Hepatic stellate cell (primary cell): Measurements from ENCODE around the gene COL8A2.
A peak's percentile ranks its signal among the peaks of the same experiment; 100 is the strongest.

Experiments
- DNase-seq: peaks from one replicate; pipeline ENCODE4 v3.0.0; 2011; ENCODE audit warnings: low spot score

Gene COL8A2

DNA sequence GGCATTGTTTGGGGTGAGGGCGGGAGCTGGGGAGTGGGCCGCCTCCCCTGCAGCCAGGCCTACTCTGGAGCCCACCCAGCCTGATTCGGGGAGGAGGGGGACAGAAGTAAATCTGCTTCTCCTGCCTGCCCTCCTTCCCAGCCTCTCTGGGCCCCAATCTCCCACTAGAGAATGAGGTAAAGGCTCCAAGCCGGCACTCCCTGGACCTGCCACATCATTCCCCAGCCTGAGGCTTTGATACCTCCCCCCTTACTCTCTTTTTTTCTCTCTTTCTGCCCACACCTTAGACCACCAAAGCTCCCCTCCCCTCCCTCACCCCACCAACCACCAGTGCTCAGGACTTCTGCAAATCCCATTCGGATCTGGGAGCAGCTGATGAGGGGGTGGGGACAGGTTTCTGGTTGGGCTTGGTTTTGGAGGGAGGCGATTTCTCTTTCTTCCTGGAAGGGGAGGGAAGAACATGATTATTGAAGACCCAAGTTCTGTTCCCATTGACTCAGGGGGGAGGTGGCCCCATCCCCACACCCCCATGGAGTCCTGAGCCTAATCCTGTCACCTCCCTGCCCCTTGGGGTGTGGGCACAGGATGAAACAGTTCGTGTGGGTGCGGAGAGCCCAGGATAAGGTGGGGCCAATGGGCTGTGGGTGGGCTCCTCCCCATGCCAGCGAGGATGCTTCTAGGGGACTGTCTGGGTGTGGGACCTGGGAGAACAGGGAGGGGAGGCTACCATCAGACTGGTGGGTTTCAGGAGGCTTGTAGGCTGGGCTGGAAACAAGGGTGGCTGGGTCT lies 32.3 kb upstream of the COL8A2 start:
- peak; percentile 63 for DNase-seq

DNA sequence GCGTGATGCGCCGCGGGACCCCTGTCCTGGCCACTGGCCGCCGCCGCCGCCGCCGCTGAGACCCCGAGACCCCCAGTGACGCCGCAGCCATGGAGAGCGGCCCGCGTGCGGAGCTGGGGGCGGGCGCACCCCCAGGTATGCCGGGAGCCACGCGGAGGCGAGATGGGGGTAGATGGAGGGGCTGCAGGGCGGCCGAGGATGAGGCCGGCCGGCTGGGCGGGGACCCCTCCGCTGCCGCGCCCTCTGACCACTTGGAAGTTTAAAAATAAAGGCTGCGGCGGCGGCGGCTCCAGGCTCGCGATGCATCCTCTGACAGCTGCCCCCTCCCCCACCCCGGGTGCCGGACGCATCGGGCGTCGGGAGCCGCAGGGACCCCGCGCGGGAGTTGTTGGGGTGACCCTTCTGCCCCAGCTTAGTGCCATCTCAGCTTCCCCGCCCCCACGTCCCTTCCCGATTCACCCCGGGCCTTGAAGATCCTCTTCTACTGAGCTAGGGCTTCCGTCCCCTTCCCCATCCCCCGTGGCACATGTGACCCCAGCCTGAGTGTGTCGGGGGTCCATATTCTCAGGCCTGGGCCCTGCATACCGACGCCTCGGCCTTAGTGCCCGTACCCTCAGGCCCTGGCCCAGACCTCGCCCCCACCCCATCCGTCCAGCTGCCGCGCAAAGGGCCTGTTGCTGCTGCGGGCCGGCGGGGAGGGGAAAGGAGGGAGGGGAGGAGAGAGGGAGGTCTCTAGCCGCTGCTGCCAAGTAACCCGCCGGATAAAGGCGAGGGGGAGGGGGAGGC lies 31.5 kb upstream of the COL8A2 start:
- peak; percentile 70 for DNase-seq

DNA sequence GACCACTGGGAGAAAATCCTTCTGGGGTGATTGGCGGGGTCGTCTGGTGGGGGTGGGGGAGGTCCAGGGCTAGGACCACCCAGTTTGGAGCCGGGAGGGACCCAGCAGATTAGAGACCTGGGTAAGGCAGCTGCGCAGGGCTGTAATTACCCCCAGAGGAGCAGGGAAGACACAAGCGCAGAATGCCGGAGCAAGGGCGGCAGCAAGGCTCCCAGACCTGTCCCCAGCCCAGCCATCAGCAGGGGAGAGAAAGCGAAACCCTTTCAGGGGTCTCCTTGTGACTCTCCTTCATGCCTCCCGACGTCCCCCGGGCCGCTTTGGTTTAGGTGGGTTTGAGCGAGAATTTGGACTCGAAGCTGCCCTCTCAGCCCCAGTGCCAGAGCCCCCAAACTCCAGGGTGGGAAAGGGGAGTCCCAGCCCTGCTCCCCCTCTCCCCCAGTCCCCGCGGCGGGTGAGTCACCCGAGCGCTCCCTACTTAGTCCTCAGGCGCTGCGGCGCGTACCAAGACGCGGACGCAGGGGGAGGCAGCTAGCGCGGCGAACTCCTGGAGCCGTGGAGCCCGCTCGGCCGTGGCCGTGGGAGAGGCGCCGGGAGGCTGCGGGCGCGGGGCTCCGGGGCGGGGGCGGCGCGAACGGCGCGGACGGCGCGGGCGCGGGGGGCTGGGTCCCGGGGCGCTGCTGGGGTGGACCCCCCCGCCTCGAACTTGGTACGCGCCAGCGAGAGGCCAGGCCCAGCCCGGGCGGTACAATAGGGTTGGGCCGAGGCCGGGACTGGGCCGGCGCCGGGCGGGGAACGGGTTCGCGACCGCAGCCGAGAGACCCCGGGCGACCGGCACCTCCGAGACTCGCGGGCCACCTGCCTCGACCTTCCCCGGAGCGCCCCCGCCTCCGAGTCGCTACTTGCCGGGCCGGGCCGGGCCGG lies 30.6 kb upstream of the COL8A2 start, which contains the start of gene MAP7D1:
TSS of gene MAP7D1 (plus strand) at position 753 of the 921 bp plus-strand sequence. CDS start 258 bp downstream, outside the sequence.
- DNase-seq = peak; percentile 90

DNA sequence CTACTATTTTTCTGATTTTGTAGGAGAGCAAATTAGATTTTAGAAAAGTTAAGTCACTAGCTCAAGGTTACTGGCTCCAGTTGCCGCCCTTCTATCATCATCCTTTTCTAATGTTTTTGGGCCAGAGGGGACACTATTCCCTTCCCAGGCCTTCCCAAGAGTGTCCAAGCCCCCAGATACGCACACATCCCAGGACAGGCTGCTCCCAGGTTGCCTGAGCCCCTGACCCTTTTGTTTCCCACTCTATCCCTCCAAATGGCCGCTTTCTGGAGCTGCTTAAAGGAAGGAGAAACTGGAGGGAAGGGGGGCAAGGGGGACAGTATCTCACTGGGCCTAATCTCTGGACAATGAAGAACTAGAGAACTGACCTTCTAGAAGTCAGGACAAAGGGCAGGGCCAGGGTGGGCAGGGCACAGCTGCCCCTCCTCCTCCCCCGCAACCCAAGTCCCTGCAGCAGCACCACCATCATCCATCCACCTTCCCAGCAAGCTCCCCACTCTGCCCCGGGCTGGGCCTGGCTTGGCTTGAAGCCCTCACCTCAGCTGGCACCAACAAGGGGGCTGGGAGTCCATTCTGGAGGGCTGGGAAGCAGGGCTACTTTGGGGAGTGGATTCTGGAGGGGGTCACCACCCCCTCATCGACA lies 29.9 kb upstream of the COL8A2 start:
- DNase-seq = no peak

DNA sequence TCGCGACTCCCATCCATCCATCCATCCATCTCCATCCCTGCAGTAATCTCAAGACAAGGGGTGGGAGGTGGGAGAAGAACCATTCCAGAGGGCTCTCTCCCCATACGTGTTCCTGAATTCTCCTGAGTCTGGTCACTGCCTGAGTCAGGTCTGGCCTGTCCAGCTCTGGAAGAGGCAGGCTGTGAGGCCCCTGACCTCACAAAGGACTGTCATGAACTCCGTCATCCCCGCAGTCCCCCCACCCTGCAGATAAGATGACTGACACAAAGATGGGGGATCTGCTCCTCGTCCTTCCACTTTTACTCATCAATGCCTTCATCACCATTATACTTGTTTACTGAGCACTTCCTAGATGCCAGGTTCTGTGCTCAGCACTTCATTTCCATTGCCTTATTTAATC lies 29.3 kb upstream of the COL8A2 start:
- DNase-seq = no peak

DNA sequence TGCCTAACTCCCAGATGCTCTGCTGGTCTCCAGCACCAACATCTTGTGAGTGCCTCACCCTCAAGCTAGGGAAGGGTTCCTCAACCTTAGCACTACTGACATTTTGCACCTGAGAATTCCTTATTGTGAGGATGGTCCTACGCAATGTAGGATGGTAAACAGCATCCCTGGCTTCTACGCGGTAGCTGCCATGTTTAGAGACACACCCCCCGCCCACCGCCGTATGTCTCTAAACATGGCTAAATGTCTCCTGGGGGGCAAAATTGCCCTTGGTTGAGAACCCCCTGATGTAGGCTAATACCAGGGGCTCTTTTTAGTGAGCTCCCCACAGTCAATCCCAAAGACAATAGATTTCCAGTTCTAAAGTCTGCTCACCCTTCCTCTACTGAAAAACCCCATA lies 28.5 kb upstream of the COL8A2 start:
- DNase-seq = no peak

DNA sequence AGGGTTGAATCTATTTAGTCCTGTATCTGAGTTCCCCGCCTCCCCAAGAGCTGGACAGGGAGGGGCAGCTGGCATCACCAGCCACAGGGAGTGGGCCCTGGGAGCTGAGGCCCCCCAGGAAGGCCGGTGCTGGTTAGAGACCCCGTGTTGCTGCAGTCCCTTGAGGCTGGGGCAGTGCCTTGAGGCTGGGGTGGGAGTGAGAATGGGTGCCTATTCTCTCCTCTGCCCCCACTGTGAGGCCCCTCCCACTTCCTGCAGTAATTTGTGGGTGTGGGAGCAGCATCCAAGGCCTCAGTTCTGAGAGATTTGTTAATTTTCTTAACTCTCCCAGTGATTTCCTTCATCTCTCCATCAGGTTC lies 26.8 kb upstream of the COL8A2 start:
- no peak for DNase-seq

DNA sequence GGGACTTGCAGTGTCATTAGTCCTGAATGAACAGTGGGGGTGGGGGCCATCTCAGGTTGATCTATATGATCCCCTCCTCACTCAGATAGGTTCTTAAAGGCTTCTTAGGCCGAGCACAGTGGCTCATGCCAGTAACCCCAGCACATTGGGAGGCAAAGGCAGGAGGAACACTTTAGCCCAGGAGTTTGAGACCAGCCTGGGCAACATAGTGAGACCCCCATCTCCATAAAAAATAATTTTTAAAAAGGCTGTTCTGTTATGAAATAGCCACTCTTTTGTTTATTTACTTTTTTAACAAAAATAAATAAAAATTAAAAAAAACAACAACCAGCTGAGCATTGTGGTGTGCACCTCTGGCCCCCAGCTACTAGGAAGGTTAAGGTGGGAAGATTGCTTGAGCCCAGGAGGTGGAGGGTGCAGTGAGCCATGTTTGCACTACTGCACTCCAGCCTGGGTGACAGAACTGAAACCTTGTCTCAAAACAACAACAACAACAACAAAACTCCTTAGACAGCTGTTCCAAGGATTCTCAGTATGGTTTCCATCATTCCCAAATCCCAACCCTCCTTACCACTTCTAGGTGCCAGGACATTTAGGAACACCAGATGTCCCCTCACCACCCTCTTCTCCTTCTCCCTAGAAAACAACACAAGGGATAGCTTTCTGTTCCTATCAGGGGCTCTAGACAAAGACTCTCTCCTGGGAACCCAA lies 26.3 kb upstream of the COL8A2 start:
- no peak for DNase-seq

DNA sequence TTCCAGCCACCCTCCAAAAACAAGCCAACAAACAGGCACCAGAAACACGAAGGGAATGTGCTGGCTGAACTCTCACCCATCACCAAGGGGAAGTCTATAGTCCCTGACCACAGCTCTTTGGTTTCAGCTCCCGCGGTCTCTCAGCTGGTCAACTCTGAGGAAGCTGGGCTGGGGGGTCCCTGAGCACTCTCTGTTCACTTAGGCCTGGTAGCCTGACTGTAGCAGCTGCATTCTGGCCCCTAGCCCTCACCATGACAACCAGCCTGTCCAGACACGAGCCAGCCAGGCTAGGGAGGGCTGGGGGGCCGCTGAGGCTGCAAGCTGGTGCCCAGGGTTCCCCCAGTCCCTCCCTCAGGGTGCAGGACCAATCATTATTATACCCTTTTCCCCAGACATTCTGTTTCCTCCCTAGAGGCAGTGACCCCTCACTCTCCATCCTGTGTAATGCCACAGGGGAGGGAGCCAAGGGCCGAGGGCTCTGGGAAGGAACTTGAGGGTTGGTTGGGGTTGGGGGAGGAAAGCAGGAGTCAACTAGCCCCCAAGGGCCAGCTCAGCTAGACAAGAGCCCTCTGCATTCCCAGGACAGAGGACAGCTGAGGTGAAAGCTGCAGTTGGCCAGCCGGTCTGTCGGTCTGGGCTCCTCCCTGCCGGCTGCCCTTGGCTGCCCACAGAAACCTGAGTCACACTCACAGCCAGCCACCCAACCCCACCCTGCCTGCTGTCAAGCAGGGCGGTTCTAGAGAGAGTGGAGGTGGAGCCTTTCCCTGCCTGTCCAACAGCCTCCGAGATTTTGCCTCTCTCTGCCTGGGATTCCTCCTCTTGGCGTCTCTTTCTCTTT lies 25.5 kb upstream of the COL8A2 start:
- peak; percentile 94 for DNase-seq

DNA sequence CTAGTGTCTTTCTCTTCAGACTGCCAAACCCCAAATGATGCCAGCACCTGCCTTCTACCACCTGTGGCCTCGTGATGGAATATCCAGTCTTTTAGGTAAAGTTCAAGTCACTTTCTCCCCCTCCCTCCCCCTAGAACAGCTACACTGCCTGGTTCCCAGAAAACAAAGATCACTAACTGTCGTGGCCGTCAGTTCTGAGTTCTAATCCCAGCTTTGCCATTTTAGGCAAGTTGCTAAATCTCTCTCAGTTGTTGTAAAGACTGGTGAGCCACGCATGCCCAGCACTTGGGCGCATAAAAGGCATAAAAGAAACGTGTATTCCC lies 24.9 kb upstream of the COL8A2 start:
- no peak for DNase-seq

DNA sequence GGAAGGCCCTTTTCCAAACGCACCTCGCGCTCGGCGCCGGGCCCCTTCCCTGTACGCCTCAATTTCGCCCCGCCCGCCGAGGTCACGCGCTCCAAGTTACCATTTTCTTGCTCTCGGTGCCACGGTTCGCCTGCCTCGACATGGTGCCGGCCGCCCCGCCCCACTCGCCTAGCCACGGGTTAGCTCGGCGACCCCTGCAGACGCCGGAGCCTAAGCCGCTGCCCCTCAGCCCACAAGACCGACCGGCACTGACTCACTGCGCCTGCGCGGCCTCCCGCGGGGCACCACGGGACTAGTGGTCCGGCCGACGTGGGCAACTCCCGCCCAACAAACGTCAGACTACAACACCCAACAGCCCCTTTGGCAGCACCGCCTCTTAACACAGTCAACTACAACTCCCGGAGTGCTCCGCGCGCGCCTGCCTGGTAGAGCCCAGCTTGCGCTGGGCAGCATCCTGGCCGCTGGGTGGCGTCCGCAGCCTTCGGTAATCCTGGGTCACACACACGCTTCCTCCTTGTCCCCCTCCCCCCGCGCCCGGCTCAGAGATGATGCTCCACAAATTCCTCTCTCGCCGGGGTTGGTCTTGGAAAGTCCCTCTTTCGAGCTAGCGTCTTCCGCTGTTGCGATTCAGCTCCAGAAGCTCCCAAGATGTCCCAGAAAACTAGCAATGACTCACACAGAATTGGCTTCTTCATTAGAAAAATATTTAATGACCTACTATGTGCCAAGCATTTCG lies 24.4 kb upstream of the COL8A2 start, which contains the start of gene TRAPPC3:
TSS of gene TRAPPC3 (minus strand) at position 250 of the 736 bp plus-strand sequence. CDS start at position 142, 108 bp downstream.
- DNase-seq = peak; percentile 98

DNA sequence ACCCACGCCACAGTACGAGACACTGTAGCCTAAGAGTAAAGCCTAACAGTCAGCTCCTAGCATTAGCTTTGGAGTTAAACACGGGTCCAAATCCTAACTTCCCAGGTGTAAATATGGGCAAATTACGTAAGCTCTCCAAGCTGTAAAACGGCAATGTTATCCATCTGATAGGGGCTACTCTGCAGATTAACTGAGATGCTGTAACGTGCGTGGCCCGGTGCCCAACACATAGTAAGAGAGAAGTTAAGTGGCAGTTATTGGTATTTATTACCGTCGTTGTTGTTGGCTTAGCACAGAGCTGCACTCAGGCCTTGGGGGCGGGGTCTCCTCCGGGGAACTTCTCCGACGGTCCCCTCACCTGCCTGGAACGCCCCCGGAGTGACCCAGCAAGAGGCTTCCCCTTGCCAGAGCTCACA lies 23.8 kb upstream of the COL8A2 start:
- no peak for DNase-seq

DNA sequence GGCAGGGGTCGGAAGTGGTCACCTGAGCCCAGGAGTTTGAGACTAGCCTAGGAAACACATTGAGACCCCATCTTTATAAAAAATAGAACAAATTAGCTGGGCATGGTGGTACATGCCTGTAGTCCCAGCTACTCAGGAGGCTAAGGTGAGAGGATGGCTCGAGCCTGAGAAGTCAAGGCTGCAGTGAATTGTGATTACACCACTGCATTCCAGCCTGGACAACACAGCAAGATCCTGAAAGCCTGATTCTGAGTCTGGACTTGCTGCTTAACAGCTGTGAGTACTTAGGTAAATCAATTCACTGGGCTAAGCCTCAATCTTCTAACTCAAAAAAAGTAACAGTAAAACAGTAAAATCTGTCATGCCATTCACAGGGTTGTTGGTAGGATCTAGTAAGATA lies 19.4 kb upstream of the COL8A2 start:
- no peak for DNase-seq

DNA sequence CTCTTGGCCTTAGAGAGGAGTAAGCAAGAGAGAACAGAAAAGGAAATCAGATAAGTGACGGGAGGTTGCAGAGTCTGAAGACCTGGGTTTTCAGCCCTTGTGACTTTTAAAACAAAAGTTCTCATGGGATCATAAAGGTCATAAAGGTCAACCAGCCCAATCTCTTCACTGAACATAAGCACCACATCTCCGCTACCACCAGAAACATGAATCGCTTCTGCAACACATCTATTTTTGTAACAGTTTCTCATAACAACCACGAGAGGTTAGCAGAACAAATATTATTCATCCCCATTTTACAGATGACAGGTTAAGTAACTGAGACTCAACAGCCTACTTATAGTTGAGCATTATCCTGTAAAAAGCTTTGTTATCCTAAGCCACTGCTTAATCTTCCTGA lies 18.4 kb upstream of the COL8A2 start:
- no peak for DNase-seq

DNA sequence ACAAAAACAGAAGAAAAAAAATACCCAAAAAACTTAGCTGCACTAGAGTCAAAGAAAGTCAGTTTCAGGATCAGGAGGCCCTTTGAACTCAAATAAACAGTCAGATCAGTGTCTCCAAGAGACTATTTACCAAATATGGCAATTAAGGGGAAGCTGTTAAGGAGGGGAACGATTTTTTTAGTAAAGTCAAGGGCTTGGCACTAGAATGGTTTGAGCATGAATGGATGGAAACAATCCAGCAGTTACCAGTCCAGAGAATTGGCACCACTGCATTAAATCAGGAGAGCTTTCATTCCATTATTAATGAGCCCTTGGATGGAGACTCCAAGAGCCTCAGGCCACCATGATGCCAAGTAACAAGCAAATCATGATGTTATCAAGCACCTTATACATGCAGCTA lies 17.1 kb upstream of the COL8A2 start:
- no peak for DNase-seq

DNA sequence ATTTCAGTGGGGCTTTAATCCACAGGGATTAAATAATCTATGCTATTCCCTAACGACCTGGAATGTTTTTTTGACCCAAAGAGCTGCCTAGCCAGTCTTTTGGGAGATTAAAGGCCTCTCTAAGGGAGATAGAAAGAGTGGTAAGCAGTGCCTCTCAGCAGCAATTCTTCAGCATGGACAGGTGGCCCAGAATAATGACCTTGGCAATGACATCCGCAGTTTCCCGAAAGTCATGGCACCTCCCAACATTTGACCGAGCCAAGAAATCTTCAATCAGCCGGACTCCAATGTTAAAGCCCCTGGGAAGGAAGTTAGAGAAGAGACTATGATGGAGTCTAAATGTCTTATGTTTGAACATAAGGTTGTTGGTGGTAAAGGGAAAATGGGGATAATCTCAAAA lies 14.5 kb upstream of the COL8A2 start:
- no peak for DNase-seq

DNA sequence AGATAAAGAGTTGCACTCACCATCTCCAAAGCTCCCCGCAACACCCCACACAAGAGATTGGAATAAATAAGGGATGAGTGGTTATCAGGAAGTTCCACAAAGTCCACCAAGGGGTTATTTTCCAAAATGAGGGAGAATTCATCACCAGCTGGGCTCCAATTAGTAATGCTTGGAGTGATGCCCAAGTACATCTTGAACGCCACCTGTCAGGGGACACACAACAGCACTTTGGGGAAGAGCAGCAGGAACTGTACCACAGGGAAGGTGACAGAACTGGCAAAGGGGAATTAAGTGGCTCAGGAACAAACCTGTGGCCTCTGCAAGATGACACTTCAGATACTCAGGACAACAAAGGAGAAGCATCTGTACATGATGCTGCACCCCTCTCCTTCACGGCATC lies 12.8 kb upstream of the COL8A2 start:
- DNase-seq = no peak

DNA sequence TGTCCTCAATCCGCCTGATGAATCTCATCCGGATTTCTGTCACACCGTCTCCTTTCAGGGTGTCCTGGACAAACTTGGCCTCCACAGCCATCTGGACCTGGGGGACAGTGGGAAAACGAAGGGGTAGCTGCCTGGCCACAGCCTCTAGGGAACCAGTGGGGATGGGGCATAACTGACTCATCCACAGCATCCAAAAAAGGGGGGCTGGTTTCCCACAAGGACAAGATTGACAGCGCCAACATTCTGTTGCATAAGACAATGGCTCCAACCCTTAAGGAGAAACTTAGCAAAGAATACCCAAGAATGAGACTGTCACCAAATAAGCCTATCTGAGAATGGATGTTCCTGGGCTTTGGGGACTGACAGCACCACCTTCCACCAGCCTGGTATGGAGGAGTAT lies 12.2 kb upstream of the COL8A2 start:
- DNase-seq = no peak

DNA sequence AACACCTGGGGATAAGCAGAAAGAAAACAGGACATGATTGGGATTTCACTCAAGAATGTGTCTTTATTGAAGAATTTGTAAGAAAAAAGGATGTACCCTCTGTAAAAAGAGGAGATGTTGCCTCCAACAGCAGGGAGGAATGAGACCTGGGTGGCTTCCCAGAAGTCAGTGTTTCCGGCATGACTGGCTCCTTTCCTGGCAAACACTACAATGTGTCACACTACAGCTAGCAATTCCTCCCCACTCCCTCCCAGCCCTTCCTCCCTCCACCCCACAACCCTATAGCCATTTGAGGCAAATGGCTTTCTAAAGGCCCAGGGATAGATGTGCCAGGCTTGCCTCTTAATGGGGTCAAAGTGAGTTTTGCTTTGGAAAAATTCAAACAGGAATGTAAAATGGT lies 11.5 kb upstream of the COL8A2 start:
- peak; percentile 88 for DNase-seq

DNA sequence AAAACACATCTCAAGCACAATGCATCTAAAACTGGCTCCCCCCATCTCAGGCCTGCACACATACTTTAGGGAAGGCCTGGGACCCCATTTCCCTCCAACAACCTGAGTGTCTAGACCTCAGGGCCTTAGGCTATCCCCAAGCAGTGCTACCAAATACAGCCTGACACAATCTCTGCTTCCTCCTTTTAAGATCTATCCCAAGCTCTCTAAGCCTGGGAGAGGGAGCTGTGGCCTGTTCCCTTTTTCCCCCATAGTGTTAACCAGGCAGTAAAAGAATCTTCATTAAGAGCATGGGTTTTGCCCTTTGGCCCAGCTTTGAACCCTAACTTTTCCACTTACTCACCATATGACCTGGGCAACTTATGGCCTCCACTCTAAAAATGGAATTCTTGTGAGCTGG lies 10.8 kb upstream of the COL8A2 start:
- DNase-seq = no peak
